Vagina (tissue), 2 donors: ENCODE results near the gene ATP8B1.

Experiments used
- CTCF ChIP-seq, 3 experiments: fragments of 450-650 bp in 2 of 3; fragments of 200-600 bp in 1 of 3; sonication (generic) in 1 of 3; IDR thresholded peaks; one replicate each; pipeline ENCODE4 v1.5.1; 2017 to 2019; ENCODE audit warnings: antibody characterized with exemption in 3 of 3, mild to moderate bottlenecking in 2 of 3, moderate library complexity in 2 of 3
- POLR2A ChIP-seq, 2 donors: fragments of 450-650 bp; IDR thresholded peaks; one replicate each; pipeline ENCODE4 v1.6.1; 2017; ENCODE audit warnings: antibody characterized with exemption in 2 of 2, mild to moderate bottlenecking in 2 of 2, moderate library complexity in 2 of 2

GRCh38 chr18:57791911-57792310, 11.2 kb downstream of the ATP8B1 start:
- TF ChIP-seq CTCF (IDR thresholded peaks at IDR 0.05) (no peak), POLR2A (IDR thresholded peaks at IDR 0.05) (no peak)
